Uterus (tissue), 2 donors: ENCODE data around the gene COMMD10.

Experiments
- CTCF ChIP-seq, 4 experiments: fragments of 200-600 bp in 2 of 4; fragments of 450-650 bp in 2 of 4; sonication (generic) in 2 of 4; IDR thresholded peaks; one replicate each; pipeline ENCODE4 v1.5.1; 2016 to 2019; ENCODE audit warnings: antibody characterized with exemption in 4 of 4, mild to moderate bottlenecking in 2 of 4, moderate library complexity in 1 of 4
- POLR2A ChIP-seq, 2 donors: fragments of 450-650 bp; IDR thresholded peaks; one replicate each; pipeline ENCODE4 v1.6.1; 2016; ENCODE audit warnings: antibody characterized with exemption in 2 of 2, mild to moderate bottlenecking in 1 of 2, moderate library complexity in 1 of 2

DNA sequence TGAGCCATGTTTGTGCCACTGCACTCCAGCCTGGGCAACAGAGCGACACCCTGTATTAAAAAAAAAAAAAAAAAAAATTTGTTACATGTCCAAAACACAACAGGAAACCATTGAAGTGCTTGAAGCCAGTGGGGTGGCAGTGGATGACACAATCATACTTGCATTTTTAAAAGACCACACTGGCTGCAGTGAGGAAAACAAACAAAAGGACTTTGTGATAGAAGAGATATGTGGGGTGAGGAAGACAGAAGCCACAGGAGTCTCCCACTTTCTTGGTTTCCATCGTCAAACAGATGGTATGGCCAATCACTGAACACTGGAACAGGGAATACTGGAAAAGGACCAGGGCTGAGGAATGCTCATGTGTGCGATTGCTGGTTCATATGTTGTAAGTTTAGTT is 20.9 kb upstream of the COMMD10 start:
- TF ChIP-seq CTCF (IDR thresholded peaks at IDR 0.05), result no peak
- no peak for TF ChIP-seq POLR2A (IDR thresholded peaks at IDR 0.05)
